GF-D8 (cell line): ENCODE data around the gene GPR176.
"Not testable (repeated sequence)": the region's sequence is repeated elsewhere in the genome, so short reads cannot be mapped to it uniquely, and the experiment has no call there.

Experiments
- DNase-seq: peaks from one replicate; lab custom pipeline; 2025; lab: John Stamatoyannopoulos, UW

The GPR176 gene

GRCh38 chr15:39857132-39857531, 62.9 kb downstream of the GPR176 start:
- DNase-seq, result no peak

DNA sequence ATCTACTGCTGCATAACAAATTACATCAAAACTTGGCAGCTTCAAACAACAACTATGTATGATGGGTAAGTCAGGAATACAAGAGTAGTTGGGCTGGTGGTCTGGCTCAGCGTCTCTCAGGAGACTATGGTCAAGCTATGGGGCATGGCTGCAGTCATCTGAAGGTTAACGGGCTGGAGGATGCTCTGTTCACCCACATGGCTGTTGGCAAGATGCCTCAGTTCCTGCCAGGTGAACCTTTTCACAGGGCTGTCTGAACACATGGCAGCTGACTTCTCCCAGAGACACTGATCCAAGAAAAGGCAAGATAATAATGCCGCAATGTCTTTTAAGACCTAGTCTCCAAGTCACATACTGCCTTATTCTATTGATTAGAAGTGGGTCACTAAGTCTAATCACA, 63.7 kb downstream of the GPR176 start:
- DNase-seq, result no peak

DNA sequence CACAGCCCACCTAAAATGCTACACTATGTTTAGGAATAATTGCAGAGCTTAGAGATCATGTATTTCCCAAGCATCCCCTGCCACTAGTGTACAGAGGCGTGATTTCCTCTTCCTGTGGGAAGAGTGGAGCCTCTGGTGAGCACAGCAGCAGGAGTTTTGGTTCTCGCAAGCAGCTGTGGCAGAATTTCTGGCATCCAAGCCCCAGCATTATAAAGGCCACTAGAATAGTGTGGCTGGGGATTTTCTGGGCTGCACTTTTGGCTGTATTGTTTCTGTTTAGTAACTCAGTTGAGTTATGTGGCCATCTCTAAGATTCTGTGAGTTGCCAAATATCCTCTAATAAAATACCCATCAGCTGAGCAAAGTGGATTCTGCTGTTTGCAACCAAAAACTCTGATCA, 64.7 kb downstream of the GPR176 start:
- DNase-seq, result no peak

DNA sequence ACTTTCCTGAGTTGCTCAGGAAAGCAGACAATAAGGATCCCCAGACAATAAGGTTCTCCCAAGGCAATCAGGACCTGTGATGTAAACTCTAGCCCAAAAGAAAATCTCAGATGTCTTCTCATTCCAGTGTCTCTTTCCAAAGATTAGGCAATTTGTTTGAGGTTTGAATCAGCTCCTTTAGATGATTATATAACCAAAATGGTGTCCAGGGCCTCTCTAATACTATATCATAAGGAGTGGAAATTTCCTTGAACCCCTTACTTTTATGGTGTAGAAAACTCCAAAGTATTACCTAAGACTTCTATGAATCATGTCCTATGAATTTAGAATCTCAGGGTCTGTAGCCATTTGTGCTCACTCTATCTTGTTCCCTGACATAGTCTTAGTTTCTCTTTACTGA, 65.9 kb downstream of the GPR176 start:
- no peak for DNase-seq

- no peak for DNase-seq
Measured at GRCh38 chr15:39852250-39852649, 67.8 kb downstream of the GPR176 start.

DNA sequence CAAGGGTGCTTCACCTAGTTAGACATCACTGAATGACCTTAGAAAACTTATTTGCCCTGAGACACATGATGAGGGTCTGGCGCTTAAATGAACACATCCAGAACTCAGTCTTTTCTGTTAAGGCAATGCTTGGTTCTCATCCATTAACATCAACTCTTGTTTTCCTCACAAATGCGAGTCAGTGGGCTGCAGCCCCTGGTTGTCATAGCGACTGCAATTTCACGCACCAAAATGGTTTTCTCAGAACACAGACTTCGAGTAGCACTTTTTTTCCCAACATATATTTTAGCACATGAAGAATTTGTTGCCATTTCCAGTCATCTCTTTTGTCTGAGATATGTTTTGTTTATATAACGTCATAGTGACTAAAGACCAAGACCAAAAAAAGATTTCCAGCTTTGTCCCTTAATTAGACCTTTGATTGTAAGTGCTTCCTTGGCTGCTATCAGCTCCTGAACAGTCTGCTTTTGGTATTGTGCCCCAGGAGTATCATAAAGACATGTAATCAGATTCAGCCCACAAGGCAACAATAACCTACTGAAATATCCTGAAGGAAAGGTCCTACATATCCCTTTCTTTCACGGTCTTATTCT, 68.5 kb downstream of the GPR176 start:
- no peak for DNase-seq

- DNase-seq, result no peak
Measured at GRCh38 chr15:39850436-39850835, 69.6 kb downstream of the GPR176 start.

DNA sequence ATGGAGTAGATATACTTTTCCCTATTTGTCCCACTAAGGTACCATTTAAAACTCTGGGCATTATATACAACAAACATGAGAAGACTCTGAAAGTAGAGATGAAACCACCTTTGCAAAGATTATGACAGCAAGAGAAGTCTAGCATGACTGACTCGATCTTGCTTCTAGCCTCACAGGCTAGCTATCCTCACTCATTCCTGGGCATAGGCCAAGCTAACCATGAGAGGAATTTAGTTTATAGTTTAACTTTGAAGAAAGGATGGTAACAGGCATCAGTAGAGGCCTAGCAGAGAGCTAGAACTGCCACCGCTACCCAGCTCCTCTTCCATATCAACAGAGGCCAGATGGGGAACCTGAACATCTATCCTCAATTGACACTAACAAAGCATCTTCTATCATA, 74.0 kb downstream of the GPR176 start:
- DNase-seq, result no peak

DNA sequence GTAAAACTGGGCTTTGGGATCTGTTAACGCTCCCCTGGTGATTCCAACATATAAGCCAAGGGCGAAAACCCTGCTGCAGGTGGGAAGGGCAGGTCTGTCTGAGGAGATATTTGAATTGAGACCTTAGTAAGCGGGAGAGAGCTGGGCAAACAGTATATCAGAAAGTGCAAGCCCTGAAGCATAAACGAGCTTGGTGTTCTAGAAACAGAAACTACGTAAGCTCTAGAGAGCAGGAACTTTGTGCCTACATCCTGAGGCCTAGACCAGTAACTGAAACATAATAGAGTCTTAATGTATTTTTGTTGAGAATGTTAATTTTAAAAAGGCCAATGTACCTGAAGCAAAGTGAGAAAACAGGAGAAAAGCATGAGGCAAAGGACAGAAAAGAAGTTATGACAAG, 74.5 kb downstream of the GPR176 start:
- no peak for DNase-seq

DNA sequence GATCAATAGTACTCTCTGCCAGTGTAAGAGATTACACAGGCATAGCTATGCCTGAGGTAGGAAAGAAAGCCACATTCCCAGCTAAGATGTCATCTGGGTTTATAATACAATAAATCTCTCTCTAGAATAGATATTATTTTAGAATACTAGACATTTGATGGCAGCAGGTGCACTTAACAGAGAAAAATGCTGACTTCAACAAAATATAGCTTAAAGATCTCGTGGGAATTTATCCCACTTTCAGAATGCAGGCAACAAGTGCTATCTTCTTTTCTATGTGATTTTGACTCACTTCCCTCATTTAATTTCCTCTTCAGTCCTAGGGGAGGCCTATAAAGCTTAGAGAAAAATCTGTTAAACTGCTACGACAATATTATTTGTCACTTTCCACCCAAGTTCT, 76.5 kb downstream of the GPR176 start:
- no peak for DNase-seq

GRCh38 chr15:39837454-39837853, 82.6 kb downstream of the GPR176 start:
- no peak for DNase-seq

- no peak for DNase-seq
Measured at GRCh38 chr15:39835550-39835949, 84.5 kb downstream of the GPR176 start.

DNA sequence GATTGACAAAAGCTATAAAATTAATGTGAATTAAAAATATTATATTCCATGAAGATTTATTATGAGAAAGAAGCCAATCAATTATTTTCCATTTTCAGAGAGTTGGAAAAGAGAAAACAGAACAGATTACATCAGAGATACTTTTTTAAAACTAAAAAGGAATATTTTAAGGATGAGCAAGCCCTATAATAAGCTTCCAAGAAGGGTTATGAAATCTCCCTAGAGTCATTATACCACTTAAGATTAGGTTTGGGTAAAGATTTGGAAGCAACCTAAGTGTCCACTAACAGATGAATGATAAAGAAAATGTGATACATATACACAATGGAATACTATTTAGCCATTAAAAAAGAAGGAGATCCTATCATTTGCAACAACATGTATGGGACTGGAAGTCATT, 85.8 kb downstream of the GPR176 start:
- no peak for DNase-seq

- DNase-seq, result no peak
Measured at GRCh38 chr15:39833515-39833981, 86.5 kb downstream of the GPR176 start.

- no peak for DNase-seq
Measured at GRCh38 chr15:39830166-39830565, 89.9 kb downstream of the GPR176 start.

DNA sequence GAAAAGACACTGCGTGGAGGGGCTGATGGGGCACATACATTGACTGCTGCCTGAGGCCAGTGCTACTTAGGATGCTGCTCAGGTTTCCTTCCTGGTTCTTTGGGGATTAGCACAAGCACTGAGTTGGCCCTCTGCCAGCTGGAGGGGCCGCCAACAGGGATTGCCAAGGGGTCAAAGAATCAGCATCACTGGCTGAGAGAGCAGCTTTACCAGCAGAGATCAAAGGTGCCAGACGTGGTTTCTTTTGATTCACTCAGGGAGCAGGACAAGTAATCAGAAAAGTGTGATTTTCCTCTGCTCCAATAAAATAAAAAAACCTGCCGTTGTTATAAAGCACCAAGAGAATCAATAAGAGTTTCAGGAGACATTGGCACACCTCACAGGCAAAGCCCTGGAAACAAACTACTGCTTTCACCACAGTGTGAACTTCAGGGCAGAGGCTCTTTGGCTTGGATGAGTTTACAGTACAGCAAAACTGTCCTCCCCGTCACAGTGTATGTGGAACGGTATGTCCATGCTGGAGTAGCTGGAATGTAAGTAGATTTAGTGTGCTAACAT, 91.6 kb downstream of the GPR176 start:
- no peak for DNase-seq

DNA sequence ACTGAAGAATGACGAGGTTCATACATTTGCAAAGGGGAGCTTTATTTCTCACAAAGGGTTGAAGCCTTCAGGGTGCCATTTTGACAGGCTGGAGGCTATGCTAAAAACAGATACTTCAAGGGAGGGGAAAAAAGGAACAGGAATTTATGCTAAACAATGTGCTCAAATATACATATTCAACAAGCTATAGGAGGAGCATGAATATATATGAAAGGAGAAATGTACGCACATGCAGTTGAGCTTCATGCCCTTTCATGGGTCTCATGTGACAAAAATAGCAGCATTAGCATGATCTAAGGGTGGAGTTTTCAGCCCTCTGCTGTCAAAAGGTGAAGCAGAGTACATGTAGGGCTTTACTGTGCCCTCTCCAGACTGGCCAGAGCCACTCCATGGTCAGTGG, 93.1 kb downstream of the GPR176 start:
- DNase-seq, result no peak

GRCh38 chr15:39823634-39824033, 96.4 kb downstream of the GPR176 start:
- DNase-seq, result no peak

DNA sequence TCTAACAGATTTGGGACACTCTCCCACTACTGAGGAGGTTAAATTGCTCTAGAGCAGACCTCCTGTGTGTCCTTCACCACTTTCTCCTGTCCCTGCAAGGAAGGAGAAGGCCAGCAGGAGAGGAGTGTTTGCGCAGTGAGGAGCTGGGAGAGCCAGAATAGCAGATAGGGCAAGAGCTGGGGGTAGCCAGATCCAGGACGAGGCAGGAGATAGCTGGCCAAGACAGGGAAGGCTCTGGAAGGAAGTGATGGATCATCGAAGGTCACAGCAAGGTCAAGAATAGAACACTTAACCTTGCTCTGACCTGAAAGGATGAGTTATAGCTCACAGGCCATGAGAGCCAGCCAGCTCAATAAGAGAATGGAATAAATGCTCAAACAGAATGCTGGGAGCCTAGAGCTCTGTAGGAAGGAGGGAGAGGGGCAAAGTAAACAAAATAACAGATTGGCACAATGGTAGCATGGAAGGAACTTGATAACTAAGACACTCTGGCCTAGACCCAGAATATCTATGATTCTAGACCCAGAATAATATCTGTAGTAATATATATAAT, 99.9 kb downstream of the GPR176 start:
- no peak for DNase-seq

GRCh38 chr15:39819533-39819932, 100.5 kb downstream of the GPR176 start:
- no peak for DNase-seq

DNA sequence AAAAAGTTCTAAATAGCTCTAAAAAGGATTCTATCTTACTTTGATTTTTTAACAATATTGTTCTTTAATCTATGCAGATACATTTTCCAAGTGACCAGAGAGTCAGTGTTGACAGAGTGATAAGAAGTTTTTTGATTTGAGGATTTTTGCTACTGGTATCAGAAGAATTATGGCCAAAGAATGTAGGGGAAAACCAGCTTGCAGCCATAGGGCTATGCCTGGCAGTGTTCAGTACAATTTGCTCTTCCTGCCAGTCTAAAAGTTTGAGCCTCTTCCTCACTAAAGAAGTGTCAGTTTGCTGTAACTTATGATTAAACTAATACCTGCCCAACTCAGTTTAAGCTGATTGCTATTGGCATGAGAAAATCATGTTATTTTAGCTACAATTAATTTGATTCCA, 102.2 kb downstream of the GPR176 start:
- DNase-seq, result no peak

DNA sequence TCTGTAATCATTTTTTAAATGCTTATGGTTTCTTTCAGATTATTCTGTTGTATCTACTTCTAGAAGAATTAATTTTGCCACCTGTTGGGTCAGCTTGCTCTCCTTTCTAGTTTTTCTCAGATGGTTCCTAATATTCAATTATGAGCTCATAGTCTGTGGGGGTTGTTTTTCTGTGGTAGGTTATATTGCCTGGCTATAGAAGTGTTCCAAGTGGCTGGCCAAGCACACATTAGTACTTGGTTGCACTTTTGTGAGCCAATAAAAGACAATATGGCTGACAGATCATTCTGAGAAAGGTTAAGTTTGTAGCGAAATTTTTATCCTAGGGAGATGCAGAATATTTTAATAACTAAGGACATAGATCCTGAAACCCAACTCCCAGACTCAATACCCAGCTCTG, 105.6 kb downstream of the GPR176 start:
- no peak for DNase-seq

DNA sequence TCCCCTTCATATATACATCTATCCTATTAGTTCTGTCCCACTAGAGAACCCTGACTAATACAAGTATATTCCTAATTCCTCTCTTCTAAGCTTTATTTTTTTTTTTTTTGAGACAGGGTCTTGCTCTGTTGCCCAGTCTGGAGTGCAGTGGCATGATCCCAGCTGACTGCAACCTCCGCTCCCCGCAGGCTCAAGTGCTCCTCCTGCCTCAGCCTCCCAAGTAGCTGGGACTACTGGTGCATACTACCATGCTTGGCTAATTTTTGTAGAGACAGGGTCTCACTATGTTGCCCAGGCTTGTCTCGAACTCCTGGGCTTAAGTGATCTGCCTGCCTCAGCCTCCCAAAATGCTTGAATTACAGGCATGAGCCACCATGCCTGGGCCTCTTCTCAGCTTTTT, 107.4 kb downstream of the GPR176 start:
- DNase-seq, result not testable (repeated sequence)

DNA sequence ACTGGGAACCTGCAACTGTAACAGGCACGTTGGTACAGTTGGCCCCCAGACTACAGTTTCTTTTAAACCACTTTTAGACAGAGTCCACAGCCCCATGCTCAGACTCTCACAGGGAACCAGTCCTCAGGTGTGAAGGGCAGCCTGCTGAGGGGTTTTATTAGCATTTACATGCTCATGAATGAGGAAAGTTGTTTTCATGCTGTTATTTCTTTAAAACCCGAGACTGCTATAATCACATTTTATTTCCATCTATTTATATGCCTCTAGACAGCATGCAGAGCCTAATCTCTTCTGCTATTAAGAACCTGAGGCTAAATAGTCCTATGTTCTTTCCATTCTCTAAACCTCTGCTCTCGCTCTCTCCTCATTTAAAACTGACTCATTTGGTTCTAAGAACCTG, 111.2 kb downstream of the GPR176 start:
- DNase-seq, result no peak
